Measurements from ENCODE around the gene CHN2.

CHN2 gene

GRCh38 chr7:29318853-29319718 lies 124.5 kb downstream of the CHN2 start:
- TF ChIP-seq POLR2A (IDR thresholded peaks at IDR 0.05; ENCODE audit: low read depth, low read length), result no peak
- DNase-seq (ENCODE audit: insufficient read length, low spot score) (no peak), FAIRE-seq (no peak)

GRCh38 chr7:29319719-29320521 lies 125.3 kb downstream of the CHN2 start:
- FAIRE-seq (no peak), DNase-seq (ENCODE audit: insufficient read length, low spot score) (no peak)
- TF ChIP-seq POLR2A (IDR thresholded peaks at IDR 0.05; ENCODE audit: low read depth, low read length), result no peak

- FAIRE-seq (no peak), DNase-seq (ENCODE audit: insufficient read length, low spot score) (no peak)
- no peak for TF ChIP-seq POLR2A (IDR thresholded peaks at IDR 0.05; ENCODE audit: low read depth, low read length)
Observed at GRCh38 chr7:29320577-29320976, 126.0 kb downstream of the CHN2 start.

- no peak for FAIRE-seq
- DNase-seq (ENCODE audit: insufficient read length, low spot score), result no peak
- no peak for TF ChIP-seq POLR2A (IDR thresholded peaks at IDR 0.05; ENCODE audit: low read depth, low read length)
Observed at GRCh38 chr7:29322023-29322712, 127.6 kb downstream of the CHN2 start.

GRCh38 chr7:29325476-29325875 lies 130.9 kb downstream of the CHN2 start:
- FAIRE-seq (no peak), DNase-seq (ENCODE audit: insufficient read length, low spot score) (no peak)
- TF ChIP-seq POLR2A (IDR thresholded peaks at IDR 0.05; ENCODE audit: low read depth, low read length), result no peak

DNA sequence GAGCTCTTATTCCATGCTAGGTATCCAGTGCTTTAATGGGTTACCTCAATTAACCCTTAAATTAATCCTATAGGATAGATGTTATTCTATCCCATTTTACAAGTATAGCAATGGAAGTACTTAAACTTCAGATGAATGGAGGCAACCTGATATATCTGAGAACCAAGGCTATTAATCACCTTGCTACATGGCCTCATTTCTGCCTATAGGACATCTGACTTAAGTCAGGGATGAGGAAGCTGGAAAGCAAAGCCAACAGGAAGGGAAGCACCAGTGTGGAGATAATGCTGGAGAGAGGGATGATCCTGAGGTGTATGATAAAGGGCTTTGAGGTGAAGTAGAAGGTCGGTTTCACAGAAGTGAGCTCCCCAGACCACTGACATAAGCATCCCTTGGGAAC lies 132.3 kb downstream of the CHN2 start:
- no peak for TF ChIP-seq POLR2A (IDR thresholded peaks at IDR 0.05; ENCODE audit: low read depth, low read length)
- FAIRE-seq, result no peak
- no peak for DNase-seq (ENCODE audit: insufficient read length, low spot score)

GRCh38 chr7:29327455-29327854 lies 132.9 kb downstream of the CHN2 start:
- FAIRE-seq (no peak), DNase-seq (ENCODE audit: insufficient read length, low spot score) (no peak)
- TF ChIP-seq POLR2A (IDR thresholded peaks at IDR 0.05; ENCODE audit: low read depth, low read length), result no peak

- no peak for DNase-seq (ENCODE audit: insufficient read length, low spot score)
Observed at GRCh38 chr7:29328045-29328444, 133.5 kb downstream of the CHN2 start.

GRCh38 chr7:29328811-29329210 lies 134.2 kb downstream of the CHN2 start:
- DNase-seq (ENCODE audit: insufficient read length, low spot score), result no peak
- no peak for FAIRE-seq

More at GRCh38 chr7:29328045-29328444, 133.5 kb downstream of the CHN2 start:
- TF ChIP-seq POLR2A (IDR thresholded peaks at IDR 0.05; ENCODE audit: low read depth, low read length), result no peak
- no peak for FAIRE-seq

DNA sequence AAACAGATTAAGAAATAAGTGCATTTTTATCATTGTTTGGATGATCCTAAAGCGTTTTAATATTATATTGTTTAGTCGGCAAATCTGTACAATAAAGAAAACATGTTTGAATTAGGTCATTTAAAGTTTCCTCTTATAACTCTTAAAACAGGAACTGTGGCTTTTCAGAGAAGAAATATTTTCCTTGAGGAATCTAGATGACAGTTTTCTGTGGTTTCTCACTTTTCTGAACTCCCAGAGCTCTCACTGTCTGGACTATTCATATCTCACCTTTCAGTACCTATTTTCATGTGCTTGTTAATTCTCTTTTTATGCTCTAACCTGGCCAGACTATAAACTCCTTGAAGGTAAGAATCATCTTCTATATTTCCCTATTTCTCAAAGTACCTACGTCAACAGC lies 135.1 kb downstream of the CHN2 start:
- FAIRE-seq, result no peak

More at GRCh38 chr7:29328811-29329210, 134.2 kb downstream of the CHN2 start:
- no peak for TF ChIP-seq POLR2A (IDR thresholded peaks at IDR 0.05; ENCODE audit: low read depth, low read length)

DNA sequence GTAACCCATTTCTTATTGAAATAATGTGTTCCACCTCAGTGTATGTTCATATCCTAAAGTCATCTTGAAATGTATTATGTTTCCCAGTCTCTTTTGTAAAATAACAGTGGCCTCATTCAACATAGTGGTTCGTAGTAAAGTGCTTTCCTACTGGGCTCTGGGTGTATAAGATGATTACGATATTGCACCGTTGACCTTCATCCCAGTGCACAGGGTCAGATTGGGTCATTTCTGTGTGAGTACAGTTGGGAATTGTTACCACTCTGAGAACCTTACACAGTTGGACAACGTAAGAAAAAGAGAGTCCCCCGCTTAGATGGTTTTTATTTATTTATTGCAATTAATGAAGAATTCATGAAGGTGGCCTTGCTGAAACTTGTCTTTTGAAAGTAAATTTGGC lies 135.6 kb downstream of the CHN2 start:
- DNase-seq (ENCODE audit: insufficient read length, low spot score), result no peak
- FAIRE-seq, result no peak
- TF ChIP-seq POLR2A (IDR thresholded peaks at IDR 0.05; ENCODE audit: low read depth, low read length), result no peak

More for the DNA sequence above, 135.1 kb downstream of the CHN2 start:
- no peak for DNase-seq (ENCODE audit: insufficient read length, low spot score)
- TF ChIP-seq POLR2A (IDR thresholded peaks at IDR 0.05; ENCODE audit: low read depth, low read length), result no peak

GRCh38 chr7:29331163-29331562 lies 136.6 kb downstream of the CHN2 start:
- no peak for FAIRE-seq
- no peak for DNase-seq (ENCODE audit: insufficient read length, low spot score)
- TF ChIP-seq POLR2A (IDR thresholded peaks at IDR 0.05; ENCODE audit: low read depth, low read length), result no peak

GRCh38 chr7:29332042-29332811 lies 137.7 kb downstream of the CHN2 start:
- FAIRE-seq (no peak), DNase-seq (ENCODE audit: insufficient read length, low spot score) (no peak)
- TF ChIP-seq POLR2A (IDR thresholded peaks at IDR 0.05; ENCODE audit: low read depth, low read length), result no peak
